Activated naive CD8-positive, alpha-beta T cell treated with anti-CD3 and anti-CD28 coated beads, Interleukin-2, amount 10 ng/mL, durations not matched to agents 7 days and 5 days (primary cell): ENCODE results near the gene TBC1D12. TPM values are rescaled to one million over a fixed set of nuclear protein-coding genes. Genes with fewer than 3 reads are reported as not detected.
"Not testable (repeated sequence)": the region's sequence is repeated elsewhere in the genome, so short reads cannot be mapped to it uniquely, and the experiment has no call there.

Experiments used
- ATAC-seq: fragments of 150-1000 bp; cut with Tn5 transposase; one replicate; pipeline ENCODE4 v1.10.0; 2021; ENCODE audit warnings: low read depth, moderate library complexity
- POLR2A ChIA-PET: fragments of 350-600 bp; sonication (Branson Sonifier 250); formaldehyde crosslinking; loops from one replicate; lab custom pipeline; 2021; ENCODE audit warnings: antibody characterized with exemption; lab: Charles Lee
- DNase-seq: peaks from one replicate; pipeline ENCODE4 v3.0.0; 2021
- H3K27ac Mint-ChIP-seq: one replicate; pipeline ENCODE4 v1.8.0; 2022; ENCODE audit warnings: mild to moderate bottlenecking, mixed read lengths
- H3K27me3 Mint-ChIP-seq: one replicate; pipeline ENCODE4 v1.8.0; 2022; ENCODE audit warnings: mild to moderate bottlenecking, moderate library complexity, mixed read lengths
- H3K36me3 Mint-ChIP-seq: one replicate; pipeline ENCODE4 v1.8.0; 2021; ENCODE audit warnings: mild to moderate bottlenecking, mixed read lengths
- H3K4me1 Mint-ChIP-seq: one replicate; pipeline ENCODE4 v1.8.0; 2021; ENCODE audit warnings: mixed read lengths
- H3K4me3 Mint-ChIP-seq: one replicate; pipeline ENCODE4 v1.8.0; 2022; ENCODE audit warnings: mild to moderate bottlenecking, moderate library complexity, mixed read lengths
- H3K9me3 Mint-ChIP-seq: one replicate; pipeline ENCODE4 v1.8.0; 2021; ENCODE audit warnings: mixed read lengths
- total RNA-seq, 2 experiments: library from RNA; stranded (reverse); gene quantifications; one replicate each; pipeline ENCODE4 v1.2.3, GENCODE V29; 2021

TBC1D12 gene
- total RNA-seq, 2 experiments from 2014 or later = 0.14 to 0.17 TPM

DNA sequence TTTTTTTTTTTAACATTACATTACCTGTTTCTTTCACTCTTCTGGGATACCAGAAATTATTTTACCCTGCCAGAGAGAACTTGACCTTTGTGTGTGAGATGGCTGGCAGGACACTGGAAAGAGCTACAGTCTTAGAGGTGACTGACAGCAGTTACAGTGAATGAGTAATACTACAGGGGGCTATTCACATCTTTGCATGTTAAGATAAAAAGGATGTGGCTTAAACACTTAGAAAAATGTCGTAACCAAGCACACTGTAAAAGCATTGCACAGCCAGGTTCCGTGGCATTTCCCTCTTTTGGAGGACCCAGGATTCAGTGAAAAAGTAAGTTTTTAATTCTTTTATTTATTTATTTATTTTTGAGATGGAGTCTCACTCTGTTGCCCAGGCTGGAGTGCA is 18.8 kb upstream of the TBC1D12 start:
- Mint-ChIP-seq H3K27me3 (peaks cover 18% of the 10 kb centered on the region), H3K9me3 (no peaks in the 10 kb centered on the region), H3K36me3 (no peaks in the 10 kb centered on the region), H3K4me1 (no peaks in the 10 kb centered on the region), H3K27ac (no peak overlapping the region), H3K4me3 (no peak overlapping the region)
- ATAC-seq (no peak), DNase-seq (no peak)
- POLR2A ChIA-PET = no interaction called here

DNA sequence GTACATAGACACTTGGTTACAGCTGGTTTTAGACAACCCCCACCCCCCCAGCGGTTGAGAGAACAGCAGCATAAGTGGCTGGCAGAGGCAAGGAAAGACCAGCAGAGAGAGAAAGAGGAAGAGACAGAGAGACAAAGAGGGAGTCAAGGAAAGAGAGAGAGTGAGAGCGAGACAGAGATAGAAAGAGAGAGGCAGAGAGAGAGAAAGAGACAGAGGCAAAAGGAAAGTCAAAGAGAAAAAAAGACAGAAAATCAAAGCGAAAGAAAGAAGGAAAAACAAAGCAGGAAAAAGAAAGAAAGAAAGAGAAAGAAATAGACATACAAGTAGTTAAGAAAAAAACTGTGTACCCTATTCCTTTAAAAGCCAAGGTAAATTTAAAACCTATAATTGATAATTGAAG is 16.6 kb upstream of the TBC1D12 start:
- H3K4me1 Mint-ChIP-seq, DNase-seq, H3K36me3 Mint-ChIP-seq, H3K27me3 Mint-ChIP-seq, H3K9me3 Mint-ChIP-seq, POLR2A ChIA-PET, H3K4me3 Mint-ChIP-seq, H3K27ac Mint-ChIP-seq, ATAC-seq: not testable (repeated sequence)

DNA sequence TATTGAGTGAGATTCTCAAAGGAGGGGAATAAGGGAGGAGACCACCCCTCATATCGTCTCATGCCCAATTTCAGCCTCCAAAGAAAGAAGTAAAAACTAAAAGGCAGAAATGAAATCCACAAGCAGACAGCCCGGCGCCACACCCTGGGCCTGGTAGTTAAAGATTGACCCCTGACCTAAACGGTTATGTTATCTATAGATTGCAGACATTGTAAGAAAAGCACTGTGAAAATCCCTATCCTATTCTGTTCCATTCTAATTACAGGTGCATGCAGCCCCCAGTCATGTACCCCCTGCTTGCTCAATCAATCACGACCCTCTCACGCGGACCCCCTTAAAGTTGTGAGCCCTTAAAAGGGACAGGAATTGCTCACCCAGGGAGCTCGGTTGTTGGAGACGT is 10.2 kb upstream of the TBC1D12 start:
- H3K9me3 Mint-ChIP-seq, H3K36me3 Mint-ChIP-seq, H3K27me3 Mint-ChIP-seq, POLR2A ChIA-PET, ATAC-seq, H3K4me1 Mint-ChIP-seq, H3K4me3 Mint-ChIP-seq, DNase-seq, H3K27ac Mint-ChIP-seq: not testable (repeated sequence)

DNA sequence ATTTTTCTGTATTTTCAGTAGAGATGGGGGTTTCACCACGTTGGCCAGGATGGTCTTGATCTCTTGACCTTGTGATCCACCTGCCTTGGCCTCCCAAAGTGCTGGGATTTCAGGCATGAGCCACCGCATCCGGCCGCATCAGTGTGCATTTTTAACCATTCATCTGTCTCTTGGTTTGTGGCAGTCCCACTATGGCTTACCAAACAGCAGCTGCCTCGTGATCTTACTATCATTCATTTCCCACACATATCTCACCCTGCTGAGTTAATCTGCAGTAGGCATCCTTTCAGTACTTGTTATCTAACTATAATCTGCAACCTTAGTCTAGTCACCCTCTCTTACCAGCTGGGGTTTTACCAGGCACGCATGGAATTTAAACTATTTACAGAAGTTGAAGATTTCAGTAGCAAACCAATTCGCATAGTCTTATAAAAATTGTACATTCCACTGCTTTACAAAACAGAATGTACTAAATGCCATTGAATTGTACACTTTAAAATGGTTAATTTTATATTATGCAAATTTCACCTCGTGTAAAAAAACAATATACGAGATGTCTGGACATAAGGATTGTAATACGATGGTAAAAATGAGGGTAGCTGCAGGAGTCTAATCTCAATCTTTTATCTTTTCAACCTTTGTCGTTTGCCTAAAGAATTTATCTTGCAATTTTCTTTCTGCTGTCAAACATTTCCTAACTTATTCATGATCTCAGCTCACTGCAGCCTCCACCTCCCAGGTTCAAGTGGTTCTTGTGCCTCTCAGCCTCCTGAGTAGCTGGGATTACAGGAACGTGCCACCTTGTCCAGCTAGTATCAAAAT is 4.6 kb upstream of the TBC1D12 start:
- no peak for ATAC-seq
- H3K4me1 Mint-ChIP-seq = peaks cover 5% of the 10 kb centered on the region

DNA sequence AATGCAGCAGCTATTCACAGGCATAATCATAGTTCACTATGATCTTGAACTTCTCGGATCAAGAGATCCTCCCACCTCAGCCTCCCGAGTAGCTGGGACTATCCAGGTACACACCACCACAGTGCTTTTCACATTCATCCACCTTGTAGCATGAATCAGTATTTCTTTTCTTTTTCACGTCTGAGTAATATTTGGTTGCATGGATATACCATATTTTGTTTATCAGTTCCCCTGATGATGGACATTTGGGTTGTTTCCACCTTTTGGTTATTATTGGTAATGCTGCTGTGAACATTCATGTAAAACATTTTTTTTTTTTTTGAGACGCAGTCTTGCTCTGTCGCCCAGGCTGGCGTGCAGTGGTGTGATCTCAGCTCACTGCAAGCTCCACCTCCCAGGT is 3.6 kb upstream of the TBC1D12 start:
- H3K27me3 Mint-ChIP-seq = peaks cover 30% of the 10 kb centered on the region
- H3K36me3 Mint-ChIP-seq = no peaks in the 10 kb centered on the region
- H3K4me1 Mint-ChIP-seq = peaks cover 7% of the 10 kb centered on the region
- no peak overlapping the region for H3K27ac Mint-ChIP-seq
- no peaks in the 10 kb centered on the region for H3K9me3 Mint-ChIP-seq
- DNase-seq (no peak), ATAC-seq (no peak)
- H3K4me3 Mint-ChIP-seq = no peak overlapping the region
- POLR2A ChIA-PET = no interaction called here

More for the DNA sequence above, 4.6 kb upstream of the TBC1D12 start:
- POLR2A ChIA-PET = no interaction called here
- H3K36me3 Mint-ChIP-seq = no peaks in the 10 kb centered on the region
- H3K27ac Mint-ChIP-seq = no peak overlapping the region
- DNase-seq = no peak
- no peak overlapping the region for H3K4me3 Mint-ChIP-seq
- no peaks in the 10 kb centered on the region for H3K9me3 Mint-ChIP-seq
- peaks cover 27% of the 10 kb centered on the region for H3K27me3 Mint-ChIP-seq

DNA sequence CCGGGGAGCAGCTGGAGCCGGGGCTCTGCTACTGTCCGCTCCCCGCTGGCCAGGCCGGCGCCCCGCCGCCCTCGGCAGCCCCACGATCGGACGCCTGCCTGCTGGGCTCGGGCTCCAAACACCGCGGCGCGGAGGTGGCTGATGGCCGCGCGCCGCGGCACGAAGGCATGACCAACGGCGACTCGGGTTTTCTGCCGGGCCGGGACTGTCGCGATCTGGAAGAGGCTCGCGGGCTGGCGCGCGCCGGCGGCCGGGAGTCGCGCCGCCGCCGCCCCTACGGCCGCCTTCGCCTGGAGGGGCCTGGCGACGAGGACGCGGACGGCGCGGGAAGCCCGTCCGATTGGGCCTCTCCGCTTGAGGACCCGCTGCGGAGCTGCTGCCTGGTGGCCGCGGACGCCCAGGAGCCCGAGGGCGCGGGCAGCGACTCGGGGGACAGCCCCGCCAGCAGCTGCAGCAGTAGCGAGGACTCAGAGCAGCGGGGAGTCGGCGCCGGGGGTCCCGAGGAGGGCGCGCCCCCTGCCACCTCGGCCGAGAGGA is 570 bp downstream of the TBC1D12 start:
- no peak overlapping the region for H3K4me3 Mint-ChIP-seq
- H3K27me3 Mint-ChIP-seq = peaks cover 63% of the 10 kb centered on the region
- H3K36me3 Mint-ChIP-seq = no peaks in the 10 kb centered on the region
- H3K27ac Mint-ChIP-seq = no peak overlapping the region
- peaks cover 8% of the 10 kb centered on the region for H3K4me1 Mint-ChIP-seq
- peak; percentile 34 for ATAC-seq
- H3K9me3 Mint-ChIP-seq = no peaks in the 10 kb centered on the region
- POLR2A ChIA-PET = interaction anchor here (1.4 kb wide), 1 partner anchor 41 kb away, joined by 4 read pairs; no protein-coding TSS in a partner anchor
- DNase-seq = no peak

DNA sequence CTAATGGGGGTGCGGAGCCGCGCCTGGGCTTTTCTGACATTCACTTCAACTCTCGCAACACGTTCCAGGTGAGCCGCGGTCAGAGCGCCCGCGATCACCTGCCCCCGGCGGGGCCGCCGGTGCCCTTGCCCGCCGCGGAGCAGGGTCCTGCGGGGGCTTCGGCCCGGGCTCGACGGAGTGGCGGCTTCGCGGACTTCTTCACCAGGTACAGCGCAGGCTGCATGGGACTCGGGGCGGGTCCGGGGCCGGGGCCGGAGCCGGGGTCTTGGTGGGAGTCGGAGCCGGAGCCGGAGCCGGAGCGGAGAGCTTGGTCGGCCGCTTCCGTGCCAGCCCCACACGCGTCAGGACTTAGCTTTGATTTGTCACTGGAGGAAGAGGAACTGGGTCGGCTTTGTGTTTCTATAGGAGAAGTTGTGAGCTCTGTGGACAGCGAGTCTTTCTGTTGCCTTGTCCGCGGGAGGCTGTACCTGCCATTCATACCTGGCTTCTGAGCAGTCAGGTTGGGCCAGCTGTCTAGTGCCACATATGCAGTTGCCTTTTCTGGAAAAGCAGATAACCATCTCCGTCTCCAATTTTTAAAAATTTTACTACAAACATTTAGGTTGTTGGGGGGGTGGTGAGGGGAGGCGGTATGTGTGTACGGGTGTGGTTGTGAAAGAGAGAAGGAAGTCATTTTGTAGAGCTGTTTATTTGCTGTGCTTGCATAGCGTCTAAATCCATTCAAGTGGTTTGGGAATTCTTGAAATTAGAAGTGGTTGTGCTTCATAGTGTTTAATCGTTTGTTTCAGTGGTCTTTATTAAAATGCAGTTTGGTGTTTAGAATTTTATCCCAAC is 1.3 kb downstream of the TBC1D12 start:
- H3K9me3 Mint-ChIP-seq = no peaks in the 10 kb centered on the region
- DNase-seq (peak; percentile 47), ATAC-seq (peak; percentile 61)
- peaks cover 69% of the 10 kb centered on the region for H3K27me3 Mint-ChIP-seq
- H3K36me3 Mint-ChIP-seq = no peaks in the 10 kb centered on the region
- peaks cover 8% of the 10 kb centered on the region for H3K4me1 Mint-ChIP-seq
- H3K4me3 Mint-ChIP-seq = peak overlapping the region; percentile 82
- POLR2A ChIA-PET = no interaction called here
- H3K27ac Mint-ChIP-seq = peak overlapping the region; percentile 34

DNA sequence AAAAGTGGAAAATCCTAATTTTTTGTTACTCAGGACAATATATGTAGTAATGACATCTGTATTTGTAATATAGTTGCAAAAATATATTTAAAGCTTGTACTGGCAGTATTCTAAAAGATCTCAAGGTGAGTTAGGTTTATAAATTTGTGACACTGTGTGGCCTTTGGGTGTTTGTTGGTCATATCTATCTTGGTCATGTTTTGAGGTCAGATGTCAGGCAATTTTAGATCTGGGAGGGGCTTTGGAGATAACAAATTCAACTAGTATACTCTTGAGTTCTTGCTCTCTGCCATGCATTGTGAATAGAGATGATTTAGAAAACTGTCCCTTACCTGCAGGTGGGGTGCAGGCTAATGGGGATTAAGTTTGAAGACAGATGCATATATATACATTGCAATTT is 3.1 kb downstream of the TBC1D12 start:
- DNase-seq (no peak), ATAC-seq (no peak)
- Mint-ChIP-seq H3K4me3 (no peak overlapping the region), H3K27ac (no peak overlapping the region), H3K36me3 (no peaks in the 10 kb centered on the region), H3K9me3 (no peaks in the 10 kb centered on the region), H3K4me1 (peaks cover 8% of the 10 kb centered on the region), H3K27me3 (peaks cover 73% of the 10 kb centered on the region)
- POLR2A ChIA-PET = interaction anchor here (0.7 kb wide), 1 partner anchor 38 kb away, joined by 4 read pairs; no protein-coding TSS in a partner anchor

DNA sequence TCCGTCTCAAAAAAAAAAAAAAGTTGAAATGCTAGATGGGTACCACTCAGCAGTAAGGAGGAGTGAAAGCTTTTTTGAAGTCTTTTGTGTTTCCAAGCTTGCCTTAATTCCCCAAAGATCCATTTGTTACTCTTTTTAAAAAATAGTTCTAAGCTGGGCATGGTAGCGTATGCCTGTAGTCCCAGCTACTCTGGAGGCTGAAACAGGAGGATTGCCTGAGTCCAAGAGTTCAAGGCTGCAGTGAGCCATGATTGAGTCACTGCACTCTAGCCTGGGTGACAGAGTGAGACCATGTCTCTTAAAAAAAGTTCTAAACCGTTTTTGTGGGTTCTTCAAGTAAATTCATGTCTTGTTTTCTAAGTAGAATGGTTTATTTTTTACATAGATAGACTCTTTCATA is 5.3 kb downstream of the TBC1D12 start:
- no peak for DNase-seq
- Mint-ChIP-seq H3K9me3 (no peaks in the 10 kb centered on the region), H3K27ac (no peak overlapping the region), H3K27me3 (peaks cover 71% of the 10 kb centered on the region), H3K36me3 (no peaks in the 10 kb centered on the region), H3K4me3 (no peak overlapping the region), H3K4me1 (peaks cover 4% of the 10 kb centered on the region)
- POLR2A ChIA-PET = no interaction called here
- no peak for ATAC-seq

DNA sequence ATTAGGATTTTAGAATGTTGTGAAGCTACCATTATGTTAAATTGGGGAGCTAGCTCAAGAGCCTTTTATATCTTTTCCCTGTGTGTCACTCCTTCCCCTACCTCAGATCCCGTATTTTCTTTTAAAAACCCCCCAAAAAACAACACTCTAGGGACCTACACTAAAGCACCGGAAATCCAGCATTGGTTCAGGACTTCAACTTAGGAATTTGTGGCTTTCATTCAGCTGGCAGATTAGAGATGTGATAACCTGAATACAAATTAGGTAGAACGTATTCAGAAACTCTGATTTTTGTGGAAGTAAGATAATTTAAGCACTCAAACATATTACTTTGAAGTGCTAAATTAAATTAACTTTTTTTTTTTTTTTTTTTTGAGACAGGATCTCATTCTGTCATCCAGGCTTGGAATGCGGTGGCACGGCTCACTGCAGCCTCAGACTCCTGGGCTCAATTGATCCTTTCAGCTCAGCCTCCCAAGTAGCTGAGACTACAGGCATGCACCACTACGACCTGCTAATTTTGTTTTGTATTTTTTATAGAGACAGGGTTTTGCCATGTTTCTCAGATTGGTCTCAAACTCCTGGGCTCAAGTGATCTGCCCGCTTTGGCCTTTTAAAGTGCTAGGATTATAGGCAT is 6.8 kb downstream of the TBC1D12 start:
- no peaks in the 10 kb centered on the region for H3K4me1 Mint-ChIP-seq
- no peaks in the 10 kb centered on the region for H3K36me3 Mint-ChIP-seq
- ATAC-seq (no peak), DNase-seq (no peak)
- H3K27ac Mint-ChIP-seq = no peak overlapping the region
- H3K9me3 Mint-ChIP-seq = no peaks in the 10 kb centered on the region
- H3K4me3 Mint-ChIP-seq = no peak overlapping the region
- POLR2A ChIA-PET = no interaction called here
- peaks cover 66% of the 10 kb centered on the region for H3K27me3 Mint-ChIP-seq

DNA sequence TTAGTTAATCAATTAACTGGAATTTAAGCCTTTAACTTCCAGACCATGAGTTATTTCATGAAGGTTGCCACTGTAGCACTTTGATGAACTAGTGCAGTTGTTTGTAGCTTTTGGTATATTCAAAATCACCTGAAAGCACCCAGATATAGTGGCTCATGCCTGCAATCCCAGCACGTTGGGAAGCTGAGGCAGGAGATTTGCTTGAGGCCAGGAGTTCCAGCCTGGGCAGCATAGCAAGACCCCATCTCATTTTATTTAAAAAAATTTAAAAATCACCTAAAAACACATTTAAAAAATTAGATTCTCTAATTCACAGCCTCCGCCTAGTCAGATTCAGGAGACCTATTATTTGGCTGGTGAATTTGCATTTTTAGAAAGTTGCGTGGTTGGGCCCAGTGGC is 9.0 kb downstream of the TBC1D12 start:
- Mint-ChIP-seq H3K36me3 (no peaks in the 10 kb centered on the region), H3K4me3 (no peak overlapping the region), H3K27ac (no peak overlapping the region), H3K9me3 (no peaks in the 10 kb centered on the region), H3K27me3 (peaks cover 50% of the 10 kb centered on the region), H3K4me1 (no peaks in the 10 kb centered on the region)
- no peak for ATAC-seq
- POLR2A ChIA-PET = no interaction called here
- DNase-seq = no peak

DNA sequence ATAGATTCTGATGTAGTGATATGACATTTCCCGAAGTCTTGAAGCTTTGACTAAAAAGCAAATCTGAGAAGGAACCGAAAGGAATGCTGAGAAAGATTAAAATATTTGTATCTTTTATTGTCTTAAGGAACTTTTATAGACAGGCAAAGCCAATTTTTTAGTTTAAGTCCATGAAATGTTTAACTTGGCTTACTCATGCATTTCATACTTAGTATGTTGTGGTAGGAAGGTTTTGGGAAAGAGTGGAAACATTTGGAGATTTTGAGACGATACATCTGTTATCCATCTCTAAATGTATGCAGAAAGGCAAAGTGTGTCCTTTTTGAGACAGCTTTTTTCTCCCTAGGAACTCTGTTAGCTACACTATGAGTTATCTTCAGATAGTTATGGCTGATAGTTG is 10.1 kb downstream of the TBC1D12 start:
- peaks cover 39% of the 10 kb centered on the region for H3K27me3 Mint-ChIP-seq
- no peaks in the 10 kb centered on the region for H3K4me1 Mint-ChIP-seq
- ATAC-seq = no peak
- no peaks in the 10 kb centered on the region for H3K9me3 Mint-ChIP-seq
- H3K27ac Mint-ChIP-seq = no peak overlapping the region
- no peaks in the 10 kb centered on the region for H3K36me3 Mint-ChIP-seq
- no peak overlapping the region for H3K4me3 Mint-ChIP-seq
- POLR2A ChIA-PET = no interaction called here
- DNase-seq = no peak

DNA sequence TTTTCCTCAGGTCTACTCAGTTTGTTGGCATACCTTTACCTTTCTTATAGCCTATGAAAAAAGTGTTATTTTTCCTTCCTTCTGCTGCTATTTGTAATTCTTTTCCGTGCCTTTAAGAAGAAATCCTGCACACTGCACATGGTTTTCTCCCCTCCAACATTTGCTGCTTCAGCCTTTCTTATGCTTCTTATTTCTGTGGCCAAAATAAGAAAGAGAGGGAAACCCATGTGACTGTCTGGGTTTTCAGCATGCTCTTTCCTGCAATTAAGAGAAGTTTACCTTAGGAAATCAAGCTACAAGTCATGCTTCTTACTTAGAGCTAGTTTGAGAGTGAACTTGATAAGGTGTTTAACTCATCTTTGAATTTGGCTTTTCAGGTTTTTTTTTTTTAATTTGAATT is 11.0 kb downstream of the TBC1D12 start:
- Mint-ChIP-seq H3K36me3 (no peaks in the 10 kb centered on the region), H3K27me3 (peaks cover 30% of the 10 kb centered on the region), H3K4me3 (no peak overlapping the region), H3K27ac (no peak overlapping the region), H3K9me3 (no peaks in the 10 kb centered on the region), H3K4me1 (no peaks in the 10 kb centered on the region)
- DNase-seq (no peak), ATAC-seq (no peak)
- POLR2A ChIA-PET = no interaction called here
